ENCODE data around the gene TMEM63C. TPM values are rescaled to one million over a fixed set of nuclear protein-coding genes. Genes with fewer than 3 reads are reported as not detected.

Gene TMEM63C
- total RNA-seq, 4 donors from 2014 or later = 0.13 to 4.1 (median 0.54) TPM

GRCh38 chr14:77265561-77266335 lies 84.2 kb downstream of the TMEM63C start:
- 73 to 75% methylated on average over 16 of the region's 16 CpGs for WGBS, 2 donors
- intact Hi-C loops (cut with DNase I) = no loop called here
- no peaks in the 10 kb centered on the region for H3K27me3 ChIP-seq
- TF ChIP-seq POLR2A (IDR thresholded peaks at IDR 0.05) (no peak), CTCF (IDR thresholded peaks at IDR 0.05) (no peak)
- no peak for DNase-seq
- H3K4me3 ChIP-seq (replicated peaks in 1 of 3) = no peak overlapping the region
- H3K27ac ChIP-seq = no peak overlapping the region
- H3K9me3 ChIP-seq = no peaks in the 10 kb centered on the region
- no peaks in the 10 kb centered on the region for H3K4me1 ChIP-seq
- H3K36me3 ChIP-seq = no peaks in the 10 kb centered on the region

- Histone ChIP-seq H3K27me3 (no peaks in the 10 kb centered on the region), H3K36me3 (no peaks in the 10 kb centered on the region), H3K9me3 (no peaks in the 10 kb centered on the region), H3K4me1 (no peaks in the 10 kb centered on the region), H3K4me3 (replicated peaks in 1 of 3) (no peak overlapping the region), H3K27ac (no peak overlapping the region)
- 86 to 90% methylated on average over 2 to 5 of the region's 8 CpGs for WGBS, 2 donors
- DNase-seq = no peak
- intact Hi-C loops (cut with DNase I) = no loop called here
- no peak for TF ChIP-seq POLR2A (IDR thresholded peaks at IDR 0.05)
- no peak for TF ChIP-seq CTCF (IDR thresholded peaks at IDR 0.05)
Measured at GRCh38 chr14:77266336-77266735, 84.7 kb downstream of the TMEM63C start.

GRCh38 chr14:77267937-77268699 lies 86.5 kb downstream of the TMEM63C start:
- no peaks in the 10 kb centered on the region for H3K4me1 ChIP-seq

DNA sequence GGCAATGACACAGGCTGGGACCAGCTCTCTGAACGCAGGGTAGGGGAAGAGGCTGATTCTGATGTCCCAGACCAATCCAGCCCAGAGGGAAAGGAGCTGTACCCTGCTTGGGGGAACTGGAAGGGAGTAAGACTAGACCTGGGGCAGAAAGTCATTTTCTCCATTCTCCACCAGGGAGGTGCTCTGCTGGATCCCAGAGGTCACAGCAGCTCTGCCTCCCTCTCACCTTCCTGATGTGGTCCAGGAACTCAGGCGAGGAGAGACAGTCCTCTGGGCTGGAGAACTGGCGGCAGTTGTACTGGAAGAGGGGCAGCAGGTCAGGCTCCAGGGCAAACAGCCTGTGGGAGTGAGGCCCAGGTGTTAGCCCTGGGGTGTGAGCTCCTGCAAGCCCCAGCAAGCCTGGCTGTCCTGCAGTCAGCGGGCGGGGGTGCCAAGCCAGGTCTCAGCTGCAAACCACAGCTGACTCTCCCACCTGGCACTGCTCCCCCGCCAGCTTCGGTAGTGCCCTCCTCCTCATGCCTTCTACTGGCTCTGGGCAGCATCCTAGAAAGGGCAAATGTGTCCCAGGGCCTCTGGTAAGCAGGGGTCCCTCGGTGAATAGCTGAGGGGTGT lies 87.5 kb downstream of the TMEM63C start:
- DNase-seq = no peak

More at GRCh38 chr14:77267937-77268699, 86.5 kb downstream of the TMEM63C start:
- WGBS, 2 donors = 93 to 94% methylated on average over 5 of the region's 5 CpGs
- H3K9me3 ChIP-seq = no peaks in the 10 kb centered on the region
- no peaks in the 10 kb centered on the region for H3K36me3 ChIP-seq
- H3K4me3 ChIP-seq (replicated peaks in 1 of 3) = no peak overlapping the region
- no peaks in the 10 kb centered on the region for H3K27me3 ChIP-seq
- no peak for DNase-seq
- TF ChIP-seq POLR2A (IDR thresholded peaks at IDR 0.05) (no peak), CTCF (IDR thresholded peaks at IDR 0.05) (no peak)
- H3K27ac ChIP-seq = no peak overlapping the region
- intact Hi-C loops (cut with DNase I) = no loop called here

More for the DNA sequence above, 87.5 kb downstream of the TMEM63C start:
- TF ChIP-seq CTCF (IDR thresholded peaks at IDR 0.05) (no peak), POLR2A (IDR thresholded peaks at IDR 0.05) (no peak)
- Histone ChIP-seq H3K36me3 (no peaks in the 10 kb centered on the region), H3K4me3 (replicated peaks in 1 of 3) (no peak overlapping the region), H3K27me3 (no peaks in the 10 kb centered on the region), H3K9me3 (no peaks in the 10 kb centered on the region), H3K4me1 (no peaks in the 10 kb centered on the region), H3K27ac (no peak overlapping the region)
- WGBS, 2 donors = 32 to 41% methylated on average over 6 to 8 of the region's 8 CpGs
- intact Hi-C loops (cut with DNase I) = no loop called here

All from thyroid gland (tissue), 4 donors.